Transverse colon (tissue), 4 donors: ENCODE data around the gene LGALS9. TPM values are rescaled to one million over a fixed set of nuclear protein-coding genes. Genes with fewer than 3 reads are reported as not detected.
"Not testable (repeated sequence)": the region's sequence is repeated elsewhere in the genome, so short reads cannot be mapped to it uniquely, and the experiment has no call there.

Experiments
- DNase-seq: peaks from one replicate; pipeline ENCODE4 v3.0.0-alpha.2; 2019
- H3K27ac ChIP-seq, 4 donors: fragments of 200-600 bp; sonication (generic); 2 replicates each; pipeline ENCODE4 v1.5.1; 2016 to 2018; ENCODE audit warnings: inconsistent platforms in 4 of 4
- H3K27me3 ChIP-seq: fragments of 200-600 bp; sonication (generic); 2 replicates; pipeline ENCODE4 v1.5.1; 2017; ENCODE audit warnings: inconsistent platforms
- H3K36me3 ChIP-seq, 4 donors: fragments of 200-600 bp; sonication (generic); 2 replicates each; pipeline ENCODE4 v1.5.1; 2017 to 2019; ENCODE audit warnings: inconsistent platforms in 4 of 4
- H3K4me1 ChIP-seq, 4 donors: fragments of 200-600 bp; sonication (generic); 2 replicates each; pipeline ENCODE4 v1.5.1; 2017 to 2020; ENCODE audit warnings: inconsistent platforms in 4 of 4
- H3K4me3 ChIP-seq, 4 donors: fragments of 200-600 bp; sonication (generic); 1 replicate in 1 of 4; 2 replicates in 3 of 4; pipeline versions ENCODE4 v1.5.1 to v1.6.1; 2017 to 2019; ENCODE audit warnings: inconsistent platforms in 4 of 4
- H3K9me3 ChIP-seq, 2 donors: fragments of 200-600 bp; sonication (generic); 2 replicates each; pipeline ENCODE4 v1.5.1; 2017 to 2019; ENCODE audit warnings: inconsistent platforms in 2 of 2
- EP300 ChIP-seq: sonication (generic); formaldehyde crosslinking; IDR thresholded peaks from one replicate; pipeline ENCODE4 v1.6.1; 2017; ENCODE audit warnings: antibody characterized with exemption, low read depth
- POLR2A ChIP-seq: fragments of 450-650 bp; IDR thresholded peaks from one replicate; pipeline ENCODE4 v1.6.1; 2016; ENCODE audit warnings: antibody characterized with exemption, mild to moderate bottlenecking, moderate library complexity
- POLR2AphosphoS5 ChIP-seq, 3 donors: sonication (generic); formaldehyde crosslinking; IDR thresholded peaks; one replicate each; pipeline ENCODE4 v1.6.1; 2016; ENCODE audit warnings: antibody characterized with exemption in 3 of 3
- WGBS, 2 donors: methylation state at CpG; one replicate each; pipeline ENCODE4 v1.1.5; 2018; ENCODE audit warnings: low coverage in 1 of 2; 5-methylcytosine and 5-hydroxymethylcytosine counted together
- in situ Hi-C, 4 donors: fragments of 200-750 bp; cut with MboI; loops; one replicate each; pipeline versions ENCODE4 v1.15.0 to v1.15.1; 2017; ENCODE audit warnings: low sequenced_read_pairs in 3 of 4, low pct_ligation_motif_present in 1 of 4, low pct_unique_long_range_greater_than_20kb in 1 of 4
- intact Hi-C: fragments of 100-400 bp; cut with DNase I; formaldehyde crosslinking; loops from one replicate; pipeline ENCODE4 v1.15.1; 2023; ENCODE audit warnings: low total_unique reads
- total RNA-seq, 4 donors: library from RNA; depleted of rRNA; stranded (reverse); fragments of >200 nt; gene quantifications; one replicate each; pipeline ENCODE4 v1.1.0, GENCODE V29; 2016
- TF ChIP-seq, protein P1 (sequence below), 5 experiments: fragments of 200-600 bp in 3 of 5; fragments of 450-650 bp in 2 of 5; sonication (generic) in 3 of 5; IDR thresholded peaks; 1 replicate in 2 of 5; 2 replicates in 3 of 5; pipeline ENCODE4 v1.5.1; 2016 to 2017; ENCODE audit warnings: antibody characterized with exemption in 5 of 5, inconsistent platforms in 3 of 5, mild to moderate bottlenecking in 2 of 5, moderate library complexity in 1 of 5

LGALS9 gene
- total RNA-seq, 4 donors from 2014 or later: 245 to 463 (median 368) TPM

DNA sequence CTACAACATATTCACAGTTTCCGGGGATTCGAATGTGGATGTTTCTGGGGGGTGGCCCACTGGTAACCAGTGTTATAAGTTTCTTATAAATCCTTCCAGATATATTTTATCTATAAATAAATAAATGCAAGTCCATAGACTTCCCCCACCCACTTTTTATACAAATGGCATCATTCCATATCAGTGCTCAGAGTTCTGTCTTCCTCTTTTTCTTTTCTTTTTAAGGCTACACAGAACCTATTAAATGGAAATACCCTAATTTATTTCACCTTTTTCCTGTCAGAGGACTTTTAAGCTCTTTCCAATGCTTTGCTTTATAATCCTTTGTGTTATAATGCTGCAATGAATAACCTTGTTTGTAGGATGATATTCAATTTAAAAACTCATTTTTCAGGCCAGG, 3.8 kb downstream of the LGALS9 start:
- Histone ChIP-seq H3K27ac (peak overlapping the region; percentile 87 to 93 (median 89)), H3K36me3 (peaks cover 0 to 7% (median 3%) of the 10 kb centered on the region in 4 donors), H3K4me3 (no peak overlapping the region), H3K9me3 (no peaks in the 10 kb centered on the region), H3K27me3 (no peaks in the 10 kb centered on the region), H3K4me1 (peaks cover 32 to 69% (median 57%) of the 10 kb centered on the region in 4 donors)
- in situ Hi-C loops (loop anchor here in 1 of 4 donors (25.0 kb wide), 1 partner anchor 122 kb away; no protein-coding TSS in a partner anchor), intact Hi-C loops (no loop called here)
- TF ChIP-seq POLR2AphosphoS5 (IDR thresholded peaks at IDR 0.05) (no peak), POLR2A (no peak)
- TF ChIP-seq, protein P1, sequence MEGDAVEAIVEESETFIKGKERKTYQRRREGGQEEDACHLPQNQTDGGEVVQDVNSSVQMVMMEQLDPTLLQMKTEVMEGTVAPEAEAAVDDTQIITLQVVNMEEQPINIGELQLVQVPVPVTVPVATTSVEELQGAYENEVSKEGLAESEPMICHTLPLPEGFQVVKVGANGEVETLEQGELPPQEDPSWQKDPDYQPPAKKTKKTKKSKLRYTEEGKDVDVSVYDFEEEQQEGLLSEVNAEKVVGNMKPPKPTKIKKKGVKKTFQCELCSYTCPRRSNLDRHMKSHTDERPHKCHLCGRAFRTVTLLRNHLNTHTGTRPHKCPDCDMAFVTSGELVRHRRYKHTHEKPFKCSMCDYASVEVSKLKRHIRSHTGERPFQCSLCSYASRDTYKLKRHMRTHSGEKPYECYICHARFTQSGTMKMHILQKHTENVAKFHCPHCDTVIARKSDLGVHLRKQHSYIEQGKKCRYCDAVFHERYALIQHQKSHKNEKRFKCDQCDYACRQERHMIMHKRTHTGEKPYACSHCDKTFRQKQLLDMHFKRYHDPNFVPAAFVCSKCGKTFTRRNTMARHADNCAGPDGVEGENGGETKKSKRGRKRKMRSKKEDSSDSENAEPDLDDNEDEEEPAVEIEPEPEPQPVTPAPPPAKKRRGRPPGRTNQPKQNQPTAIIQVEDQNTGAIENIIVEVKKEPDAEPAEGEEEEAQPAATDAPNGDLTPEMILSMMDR (IDR thresholded peaks at IDR 0.05): no peak
- WGBS, 2 donors: 57 to 82% methylated on average over 2 of the region's 2 CpGs
- DNase-seq: no peak

DNA sequence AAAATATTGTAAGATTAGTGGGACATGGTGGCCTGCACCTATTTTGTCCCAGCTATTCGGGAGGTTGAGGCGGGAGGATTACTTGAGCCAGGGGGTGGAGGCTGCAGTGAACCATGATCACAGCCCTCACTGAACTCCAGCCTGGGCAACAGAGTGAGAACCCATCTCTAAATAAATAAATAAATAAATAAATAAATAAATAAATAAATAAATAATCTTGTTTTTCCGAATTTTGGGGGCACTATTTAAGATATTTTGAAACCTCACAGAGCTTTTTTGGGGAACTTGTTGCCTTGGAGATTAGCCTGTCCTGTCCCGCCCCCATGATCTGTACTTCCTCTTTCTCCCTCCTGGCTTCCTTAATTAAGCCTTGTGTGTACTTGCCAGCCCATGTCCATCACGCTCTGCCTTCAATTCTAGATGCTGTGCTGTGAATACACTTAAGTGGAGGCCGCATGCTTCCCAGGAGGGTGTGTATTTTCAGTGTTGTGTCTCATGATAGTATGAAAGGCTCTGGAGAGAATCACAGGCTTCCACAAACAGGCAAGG, 4.4 kb downstream of the LGALS9 start:
- Histone ChIP-seq H3K4me1 (peaks cover 32 to 69% (median 56%) of the 10 kb centered on the region in 4 donors), H3K27me3 (no peaks in the 10 kb centered on the region), H3K4me3 (no peak overlapping the region), H3K36me3 (peaks cover 0 to 13% (median 5%) of the 10 kb centered on the region in 4 donors), H3K9me3 (no peaks in the 10 kb centered on the region), H3K27ac (peak overlapping the region; percentile 87 to 93 (median 89))
- intact Hi-C loops (no loop called here), in situ Hi-C loops (loop anchor here in 1 of 4 donors (25.0 kb wide), 1 partner anchor 123 kb away; no protein-coding TSS in a partner anchor)
- peak; percentile 57 for DNase-seq
- WGBS, 2 donors: 38 to 58% methylated on average over 3 to 6 of the region's 6 CpGs
- TF ChIP-seq POLR2A (no peak), POLR2AphosphoS5 (IDR thresholded peaks at IDR 0.05) (no peak), EP300 (no peak)
- TF ChIP-seq, protein P1 (IDR thresholded peaks at IDR 0.05): no peak

DNA sequence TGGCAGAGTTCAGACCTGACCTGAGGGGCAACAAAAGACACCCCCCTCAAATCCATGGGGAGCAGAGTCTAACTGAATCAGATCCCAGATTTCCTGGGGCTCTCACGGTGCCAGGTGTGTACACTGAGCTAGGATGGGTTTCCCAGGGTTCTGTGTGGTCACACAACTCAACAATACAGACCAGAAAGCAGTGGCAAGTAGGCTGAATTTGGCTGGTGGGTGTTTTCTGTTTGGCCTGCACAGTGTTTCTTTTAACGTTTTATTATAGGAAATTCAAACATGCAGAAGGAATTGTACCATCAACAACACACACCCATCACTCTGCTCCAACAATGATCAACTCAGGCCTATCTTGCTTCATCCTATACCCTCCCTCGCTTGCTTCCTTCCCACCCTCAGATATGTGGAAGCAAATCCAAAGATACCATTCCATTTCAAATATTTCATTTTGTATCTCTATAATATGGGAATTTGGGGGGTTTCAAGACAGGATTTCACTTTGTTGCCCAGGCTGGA, 5.1 kb downstream of the LGALS9 start:
- intact Hi-C loops: not testable (repeated sequence)

DNA sequence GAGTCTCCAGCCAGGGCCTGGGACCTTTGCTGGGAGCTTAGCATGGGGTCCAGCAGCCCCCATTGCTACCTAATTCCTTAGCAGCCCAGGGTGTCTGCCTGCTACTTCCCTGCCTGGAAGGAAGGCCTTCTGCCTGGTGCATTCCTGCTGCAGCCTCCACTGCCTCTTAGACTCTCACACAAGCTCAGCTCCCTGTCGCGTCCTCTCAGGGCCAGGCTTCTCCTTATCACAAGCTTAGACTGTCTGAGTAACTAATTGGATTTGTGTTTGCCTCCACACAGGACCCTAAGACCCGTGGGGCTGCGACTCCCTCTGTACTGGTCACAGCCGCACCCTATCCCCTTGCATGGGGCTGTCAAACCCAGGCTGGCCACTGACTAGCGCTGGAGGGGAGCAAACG, 6.8 kb downstream of the LGALS9 start:
- intact Hi-C loops, H3K9me3 ChIP-seq, DNase-seq, H3K27me3 ChIP-seq, H3K4me3 ChIP-seq: not testable (repeated sequence)
- WGBS, 2 donors: 90% methylated on average over 7 of the region's 7 CpGs; no CpG with 5 or more reads in 1 of the 2 donors
- Histone ChIP-seq H3K36me3 (peaks cover 0 to 18% (median 9%) of the 10 kb centered on the region in 4 donors), H3K4me1 (peaks cover 32 to 63% (median 42%) of the 10 kb centered on the region in 4 donors), H3K27ac (peak overlapping the region; percentile 43 to 93 (median 88))
- in situ Hi-C loops: loop anchor here in 1 of 4 donors (25.0 kb wide), 1 partner anchor 126 kb away; no protein-coding TSS in a partner anchor

More for the DNA sequence above, 5.1 kb downstream of the LGALS9 start:
- Histone ChIP-seq H3K36me3 (peaks cover 0 to 18% (median 9%) of the 10 kb centered on the region in 4 donors), H3K4me1 (peaks cover 32 to 71% (median 51%) of the 10 kb centered on the region in 4 donors), H3K27ac (peak overlapping the region; percentile 87 to 93 (median 89))
- peak in 1 of 3 donors; percentile 30 for TF ChIP-seq POLR2AphosphoS5 (IDR thresholded peaks at IDR 0.05)
- not testable (repeated sequence) for H3K9me3 ChIP-seq, H3K4me3 ChIP-seq, H3K27me3 ChIP-seq
- in situ Hi-C loops: loop anchor here in 1 of 4 donors (25.0 kb wide), 1 partner anchor 124 kb away; no protein-coding TSS in a partner anchor
- DNase-seq: peak; percentile 40
- 42 to 44% methylated on average over 2 to 3 of the region's 3 CpGs for WGBS, 2 donors

DNA sequence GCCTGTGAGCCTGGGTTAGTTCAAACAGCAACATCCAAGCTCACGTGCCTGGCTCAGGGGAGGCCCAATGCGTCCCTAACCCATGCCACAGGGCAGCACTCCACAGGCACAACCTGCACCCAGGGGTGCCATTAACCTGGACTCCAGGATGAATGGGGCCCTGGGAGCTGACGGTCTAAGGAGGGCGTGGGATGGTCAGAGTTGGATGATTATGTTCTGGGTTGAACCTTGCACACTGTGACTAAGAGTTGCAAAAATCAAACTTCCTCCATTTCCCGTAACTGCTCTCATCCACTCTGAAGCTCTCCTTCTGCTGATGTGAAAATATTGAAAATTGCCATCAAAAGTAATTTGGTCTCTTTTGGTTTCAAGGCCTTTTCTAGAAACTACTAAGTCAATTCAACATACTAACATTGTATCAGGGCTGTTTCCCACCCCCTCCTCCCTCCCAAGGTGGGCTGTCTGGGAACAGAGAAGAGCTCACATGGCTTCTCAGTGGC, 7.5 kb downstream of the LGALS9 start:
- intact Hi-C loops, H3K4me3 ChIP-seq, DNase-seq, H3K9me3 ChIP-seq, H3K27me3 ChIP-seq: not testable (repeated sequence)
- Histone ChIP-seq H3K4me1 (peaks cover 25 to 57% (median 35%) of the 10 kb centered on the region in 4 donors), H3K27ac (peak overlapping the region; percentile 3 to 55 (median 34)), H3K36me3 (peaks cover 0 to 18% (median 9%) of the 10 kb centered on the region in 4 donors)
- in situ Hi-C loops: loop anchor here in 1 of 4 donors (25.0 kb wide), 1 partner anchor 126 kb away; no protein-coding TSS in a partner anchor
- WGBS, 2 donors: 50 to 67% methylated on average over 1 of the region's 5 CpGs
